Fibroblast of lung (primary cell): Measurements from ENCODE around the gene FAM149B1. TPM values are rescaled to one million over a fixed set of nuclear protein-coding genes. Genes with fewer than 3 reads are reported as not detected.

Experiments
- DNase-seq, 2 donors: peaks; one replicate each; pipeline versions ENCODE4 v3.0.0 to v3.0.0-alpha.2; 2010; ENCODE audit warnings: low read depth in 2 of 2
- H2AFZ ChIP-seq: 2 replicates; pipeline ENCODE4 v1.5.1; 2012; ENCODE audit warnings: low read length, control low read depth, inconsistent platforms
- H3K27ac ChIP-seq: 2 replicates; pipeline ENCODE4 v1.5.1; 2011; ENCODE audit warnings: low read length, control low read depth; ENCODE audit not compliant: insufficient read depth
- H3K27me3 ChIP-seq: 2 replicates; pipeline ENCODE4 v1.5.1; 2011; ENCODE audit warnings: mild to moderate bottlenecking, low read length; ENCODE audit not compliant: control insufficient read depth, insufficient read depth
- H3K36me3 ChIP-seq: 2 replicates; pipeline ENCODE4 v1.5.1; 2011; ENCODE audit warnings: low read length; ENCODE audit not compliant: control insufficient read depth, insufficient read depth
- H3K4me1 ChIP-seq: 2 replicates; pipeline ENCODE4 v1.5.1; 2011; ENCODE audit warnings: low read length; ENCODE audit not compliant: control insufficient read depth, insufficient read depth; ENCODE audit errors: extremely low read depth
- H3K4me2 ChIP-seq: 2 replicates; pipeline ENCODE4 v1.5.1; 2011; ENCODE audit warnings: low read length, control low read depth; ENCODE audit not compliant: insufficient read depth; ENCODE audit errors: extremely low read depth
- H3K4me3 ChIP-seq, 4 experiments: fragments of 200-600 bp in 1 of 4; sonication (generic) in 1 of 4; replicated peaks in 1 of 4; 2 replicates each; pipeline ENCODE4 v1.5.1; 2011 to 2016; ENCODE audit warnings: low read length in 4 of 4, low read depth in 3 of 4, mild to moderate bottlenecking in 3 of 4, control low read depth in 2 of 4, inconsistent platforms in 1 of 4, mixed read lengths in 1 of 4; ENCODE audit not compliant: insufficient read depth in 1 of 4; ENCODE audit errors: control extremely low read depth in 1 of 4
- H3K79me2 ChIP-seq: 2 replicates; pipeline ENCODE4 v1.5.1; 2012; ENCODE audit warnings: mild to moderate bottlenecking, low read length, inconsistent platforms; ENCODE audit not compliant: control insufficient read depth, insufficient read depth
- H3K9ac ChIP-seq: 2 replicates; pipeline ENCODE4 v1.5.1; 2011; ENCODE audit warnings: mild to moderate bottlenecking, low read length, control low read depth; ENCODE audit not compliant: insufficient read depth
- H3K9me3 ChIP-seq: 2 replicates; pipeline ENCODE4 v1.5.1; 2012; ENCODE audit warnings: low read depth, low read length; ENCODE audit not compliant: control insufficient read depth, insufficient read depth
- H4K20me1 ChIP-seq: 2 replicates; pipeline ENCODE4 v1.5.1; 2011; ENCODE audit warnings: low read length; ENCODE audit not compliant: control insufficient read depth, insufficient read depth; ENCODE audit errors: extremely low read depth
- CTCF ChIP-seq, 2 donors: IDR thresholded peaks in 1 of 2; conservative IDR thresholded peaks in 1 of 2; 1 replicate in 1 of 2; 2 replicates in 1 of 2; pipeline ENCODE4 v1.5.1; 2011 to 2012; ENCODE audit warnings: low read length in 2 of 2, control low read depth in 1 of 2, inconsistent platforms in 1 of 2, low read depth in 1 of 2, mild to moderate bottlenecking in 1 of 2
- EZH2 ChIP-seq: IDR thresholded peaks from 2 replicates; pipeline ENCODE4 v1.5.1; 2012; ENCODE audit warnings: low read length, control low read depth, mild to moderate bottlenecking; ENCODE audit errors: missing control alignments
- polyA plus RNA-seq, 2 donors: library from polyadenylated mRNA; depleted of rRNA in 1 of 2; stranded (reverse) in 1 of 2; unstranded in 1 of 2; fragments of >200 nt; gene quantifications; 2 replicates each; pipeline ENCODE4 v1.2.1, GENCODE V29; 2011 to 2012; ENCODE audit warnings: missing spikeins in 1 of 2
- total RNA-seq: library from RNA; depleted of rRNA; stranded (reverse); fragments of >200 nt; gene quantifications from 2 replicates; pipeline ENCODE4 v1.2.1, GENCODE V29; 2014

FAM149B1 gene
- total and polyA plus RNA-seq, 2 donors (not counting 1 experiment from before 2014, with no cell fraction given): 38.9 to 44.9 TPM

GRCh38 chr10:73229567-73229966, 61.6 kb downstream of the FAM149B1 start:
- no peak for DNase-seq
- H3K27ac ChIP-seq: no peak overlapping the region
- no peak overlapping the region for H2AFZ ChIP-seq
- H3K4me1 ChIP-seq: no peaks in the 10 kb centered on the region
- H3K9me3 ChIP-seq: no peaks in the 10 kb centered on the region
- H4K20me1 ChIP-seq: no peaks in the 10 kb centered on the region
- H3K4me3 ChIP-seq: no peak overlapping the region
- H3K79me2 ChIP-seq: no peaks in the 10 kb centered on the region
- H3K36me3 ChIP-seq: peaks cover 3% of the 10 kb centered on the region
- H3K4me2 ChIP-seq: no peak overlapping the region
- H3K27me3 ChIP-seq: no peaks in the 10 kb centered on the region
- TF ChIP-seq EZH2: no peak
- no peak for TF ChIP-seq CTCF (conservative IDR thresholded peaks at IDR 0.05 in 1 of 2, IDR thresholded peaks at IDR 0.05 in 1 of 2; ENCODE audit: low read depth in 1 of 2, low read length in 2 of 2)
- no peak overlapping the region for H3K9ac ChIP-seq

- DNase-seq: no peak
- no peaks in the 10 kb centered on the region for H3K4me1 ChIP-seq
- peaks cover 4% of the 10 kb centered on the region for H3K36me3 ChIP-seq
- TF ChIP-seq CTCF (conservative IDR thresholded peaks at IDR 0.05 in 1 of 2, IDR thresholded peaks at IDR 0.05 in 1 of 2; ENCODE audit: low read depth in 1 of 2, low read length in 2 of 2): no peak
- TF ChIP-seq EZH2: no peak
- H3K27ac ChIP-seq: no peak overlapping the region
- H3K4me2 ChIP-seq: no peak overlapping the region
- no peak overlapping the region for H3K4me3 ChIP-seq
- no peak overlapping the region for H2AFZ ChIP-seq
- no peak overlapping the region for H3K9ac ChIP-seq
- no peaks in the 10 kb centered on the region for H3K79me2 ChIP-seq
- H4K20me1 ChIP-seq: no peaks in the 10 kb centered on the region
- no peaks in the 10 kb centered on the region for H3K9me3 ChIP-seq
- no peaks in the 10 kb centered on the region for H3K27me3 ChIP-seq
Measured at GRCh38 chr10:73232887-73233286, 65.0 kb downstream of the FAM149B1 start.

- no peak for DNase-seq
- Histone ChIP-seq H3K27ac (no peak overlapping the region), H4K20me1 (no peaks in the 10 kb centered on the region), H2AFZ (no peak overlapping the region), H3K9me3 (no peaks in the 10 kb centered on the region), H3K79me2 (no peaks in the 10 kb centered on the region), H3K4me3 (no peak overlapping the region), H3K9ac (no peak overlapping the region), H3K4me2 (no peak overlapping the region), H3K36me3 (peaks cover 4% of the 10 kb centered on the region), H3K27me3 (no peaks in the 10 kb centered on the region), H3K4me1 (no peaks in the 10 kb centered on the region)
- TF ChIP-seq CTCF (conservative IDR thresholded peaks at IDR 0.05 in 1 of 2, IDR thresholded peaks at IDR 0.05 in 1 of 2; ENCODE audit: low read depth in 1 of 2, low read length in 2 of 2) (no peak), EZH2 (no peak)
Measured at GRCh38 chr10:73233883-73234282, 66.0 kb downstream of the FAM149B1 start.
